ENCODE measurements around the gene NEK1. TPM values are rescaled to one million over a fixed set of nuclear protein-coding genes. Genes with fewer than 3 reads are reported as not detected.

The NEK1 gene
- total and polyA plus RNA-seq, 2 experiments from 2014 or later, result 7.6 to 14.3 TPM

GRCh38 chr4:169485791-169486742 lies 126.3 kb downstream of the NEK1 start:
- H2AFZ ChIP-seq, result no peak overlapping the region
- no peak for TF ChIP-seq EZH2phosphoT487 (IDR thresholded peaks at IDR 0.05; ENCODE audit: insufficient read depth, low read depth)
- H3K9me3 ChIP-seq (ENCODE audit: low read depth), result no peaks in the 10 kb centered on the region
- no peaks in the 10 kb centered on the region for H4K20me1 ChIP-seq (ENCODE audit: insufficient read depth)
- H3K4me2 ChIP-seq (ENCODE audit: unreplicated experiment), result peak overlapping the region; percentile 38
- in situ Hi-C loops (cut with MboI), result loop anchor here (5.0 to 25.0 kb wide), 3 partner anchors 464 to 1299 kb away; no protein-coding TSS in a partner anchor
- no peaks in the 10 kb centered on the region for H3K27me3 ChIP-seq (replicated peaks; ENCODE audit: insufficient read depth)
- H3K9me2 ChIP-seq (ENCODE audit: insufficient read depth), result no peaks in the 10 kb centered on the region
- H3K36me3 ChIP-seq (ENCODE audit: low read depth), result no peaks in the 10 kb centered on the region; the same call in 1 of the 2 replicates
- peak; percentile 77 for DNase-seq
- 25 to 26% methylated on average over 7 of the region's 7 CpGs for WGBS, 2 experiments (ENCODE audit: low coverage in 1 of 2, low lambda C conversion rate in 2 of 2, missing lambda C conversion rate in 2 of 2)
- H3K79me2 ChIP-seq (ENCODE audit: insufficient read depth), result no peaks in the 10 kb centered on the region
- H3K9ac ChIP-seq, result 0 out of 2 replicates have a peak overlapping the region, but pooled peaks have one; percentile 14
- peaks cover 14% of the 10 kb centered on the region; the same call in 1 of the 2 replicates for H3F3A ChIP-seq (ENCODE audit: insufficient read depth)
- H3K27ac ChIP-seq, result no peak overlapping the region
- H3K4me3 ChIP-seq, result peak overlapping the region; percentile 38; the same call in 1 of the 2 replicates
- peaks cover 17% of the 10 kb centered on the region for H3K4me1 ChIP-seq (ENCODE audit: insufficient read depth)

GRCh38 chr4:169485086-169485485 lies 127.3 kb downstream of the NEK1 start:
- in situ Hi-C loops (cut with MboI), result loop anchor here (5.0 to 25.0 kb wide), 3 partner anchors 463 to 1298 kb away; no protein-coding TSS in a partner anchor
- peak; percentile 39 for DNase-seq
- H4K20me1 ChIP-seq (ENCODE audit: insufficient read depth), result no peaks in the 10 kb centered on the region

GRCh38 chr4:169484485-169484884 lies 127.9 kb downstream of the NEK1 start:
- no peaks in the 10 kb centered on the region for H3K9me3 ChIP-seq (ENCODE audit: low read depth)
- TF ChIP-seq EZH2 (IDR thresholded peaks at IDR 0.05; ENCODE audit: insufficient read depth, poor library complexity, severe bottlenecking) (no peak), EZH2phosphoT487 (IDR thresholded peaks at IDR 0.05; ENCODE audit: insufficient read depth, low read depth) (no peak)
- peaks cover 17% of the 10 kb centered on the region for H3K4me1 ChIP-seq (ENCODE audit: insufficient read depth)
- no peaks in the 10 kb centered on the region for H4K20me1 ChIP-seq (ENCODE audit: insufficient read depth)
- H3K27me3 ChIP-seq (replicated peaks; ENCODE audit: insufficient read depth), result no peaks in the 10 kb centered on the region
- H3K4me3 ChIP-seq, result no peak overlapping the region
- H3K27ac ChIP-seq, result no peak overlapping the region
- WGBS, 2 experiments (ENCODE audit: low coverage in 1 of 2, low lambda C conversion rate in 2 of 2, missing lambda C conversion rate in 2 of 2), result 69 to 77% methylated on average over 3 of the region's 3 CpGs
- in situ Hi-C loops (cut with MboI), result loop anchor here (10.0 to 25.0 kb wide), 2 partner anchors 550 to 1297 kb away; no protein-coding TSS in a partner anchor
- no peaks in the 10 kb centered on the region for H3K79me2 ChIP-seq (ENCODE audit: insufficient read depth)
- H3K9me2 ChIP-seq (ENCODE audit: insufficient read depth), result no peaks in the 10 kb centered on the region
- no peaks in the 10 kb centered on the region; the same call in 1 of the 2 replicates for H3K36me3 ChIP-seq (ENCODE audit: low read depth)
- H3F3A ChIP-seq (ENCODE audit: insufficient read depth), result peaks cover 14% of the 10 kb centered on the region; the same call in 1 of the 2 replicates
- DNase-seq, result peak; percentile 20
- no peak overlapping the region for H3K4me2 ChIP-seq (ENCODE audit: unreplicated experiment)
- peak overlapping the region; percentile 10; the same call in 1 of the 2 replicates for H3K9ac ChIP-seq
- no peak overlapping the region for H2AFZ ChIP-seq

More at GRCh38 chr4:169485086-169485485, 127.3 kb downstream of the NEK1 start:
- Histone ChIP-seq H3K4me2 (ENCODE audit: unreplicated experiment) (peak overlapping the region; percentile 8), H3K9ac (peak overlapping the region; percentile 10; the same call in 1 of the 2 replicates), H3K79me2 (ENCODE audit: insufficient read depth) (no peaks in the 10 kb centered on the region), H3K4me3 (no peak overlapping the region), H3K9me3 (ENCODE audit: low read depth) (no peaks in the 10 kb centered on the region), H3F3A (ENCODE audit: insufficient read depth) (peaks cover 14% of the 10 kb centered on the region; the same call in 1 of the 2 replicates), H3K36me3 (ENCODE audit: low read depth) (no peaks in the 10 kb centered on the region; the same call in 1 of the 2 replicates), H3K27ac (no peak overlapping the region), H2AFZ (no peak overlapping the region), H3K9me2 (ENCODE audit: insufficient read depth) (no peaks in the 10 kb centered on the region), H3K4me1 (ENCODE audit: insufficient read depth) (peaks cover 17% of the 10 kb centered on the region), H3K27me3 (replicated peaks; ENCODE audit: insufficient read depth) (no peaks in the 10 kb centered on the region)
- TF ChIP-seq EZH2 (IDR thresholded peaks at IDR 0.05; ENCODE audit: insufficient read depth, poor library complexity, severe bottlenecking) (no peak), EZH2phosphoT487 (IDR thresholded peaks at IDR 0.05; ENCODE audit: insufficient read depth, low read depth) (peak; percentile 65; the same call in 1 of the 2 replicates)

- Histone ChIP-seq H4K20me1 (ENCODE audit: insufficient read depth) (no peaks in the 10 kb centered on the region), H3K9me2 (ENCODE audit: insufficient read depth) (no peaks in the 10 kb centered on the region), H3F3A (ENCODE audit: insufficient read depth) (no peaks in the 10 kb centered on the region), H3K4me3 (no peak overlapping the region), H3K4me2 (ENCODE audit: unreplicated experiment) (no peak overlapping the region), H3K9ac (no peak overlapping the region), H3K9me3 (ENCODE audit: low read depth) (no peaks in the 10 kb centered on the region), H3K36me3 (ENCODE audit: low read depth) (peaks cover 4% of the 10 kb centered on the region; the same call in 1 of the 2 replicates), H2AFZ (no peak overlapping the region), H3K27me3 (replicated peaks; ENCODE audit: insufficient read depth) (no peaks in the 10 kb centered on the region), H3K79me2 (ENCODE audit: insufficient read depth) (no peaks in the 10 kb centered on the region), H3K4me1 (ENCODE audit: insufficient read depth) (no peaks in the 10 kb centered on the region), H3K27ac (no peak overlapping the region)
- TF ChIP-seq EZH2phosphoT487 (IDR thresholded peaks at IDR 0.05; ENCODE audit: insufficient read depth, low read depth), result no peak
- no peak for TF ChIP-seq EZH2 (IDR thresholded peaks at IDR 0.05; ENCODE audit: insufficient read depth, poor library complexity, severe bottlenecking)
- 97 to 100% methylated on average over 3 of the region's 3 CpGs for WGBS, 2 experiments (ENCODE audit: low coverage in 1 of 2, low lambda C conversion rate in 2 of 2, missing lambda C conversion rate in 2 of 2)
- no peak for DNase-seq
- in situ Hi-C loops (cut with MboI), result no loop called here
These were observed 148.3 kb downstream of the NEK1 start for GRCh38 chr4:169464080-169464479.
